BJ (cell line): Measurements from ENCODE around the gene CNOT8. TPM values are rescaled to one million over a fixed set of nuclear protein-coding genes. Genes with fewer than 3 reads are reported as not detected.

Experiments
- CTCF ChIA-PET: fragments of 350-600 bp; formaldehyde crosslinking; extraction: SDS; loops from one replicate; lab custom pipeline; 2021; ENCODE audit warnings: antibody characterized with exemption, inconsistent platforms; lab: Yijun Ruan, JAX
- POLR2A ChIA-PET: fragments of 300-600 bp; sonication (Branson Sonifier 250); formaldehyde crosslinking; extraction: SDS; loops from one replicate; lab custom pipeline; 2021; ENCODE audit warnings: antibody characterized with exemption; lab: Charles Lee
- DNase-seq: peaks from one replicate; pipeline ENCODE4 v3.0.0-alpha.2; 2011; ENCODE audit warnings: low read depth
- H3K27me3 ChIP-seq: 2 replicates; pipeline ENCODE4 v1.6.0; 2011; ENCODE audit warnings: low read length; ENCODE audit not compliant: control insufficient read depth, insufficient read depth
- H3K36me3 ChIP-seq: 2 replicates; pipeline ENCODE4 v1.5.1; 2011; ENCODE audit warnings: low read length; ENCODE audit not compliant: control insufficient read depth, insufficient read depth
- H3K4me3 ChIP-seq: 2 replicates; pipeline ENCODE4 v1.5.1; 2011; ENCODE audit warnings: low read depth, mild to moderate bottlenecking, control low read depth, low read length
- polyA plus RNA-seq: library from polyadenylated mRNA; depleted of rRNA; stranded (reverse); fragments of >200 nt; gene quantifications from 2 replicates; pipeline ENCODE4 v1.2.3, GENCODE V29; 2011
- TF ChIP-seq, protein P1 (sequence below): IDR thresholded peaks from 2 replicates; pipeline ENCODE4 v1.5.1; 2011; ENCODE audit warnings: low read depth, mild to moderate bottlenecking, control low read depth, inconsistent platforms, low read length, moderate library complexity; ENCODE audit not compliant: insufficient read depth

Gene CNOT8
- polyA plus RNA-seq, 1 experiment: 38.8 TPM

DNA sequence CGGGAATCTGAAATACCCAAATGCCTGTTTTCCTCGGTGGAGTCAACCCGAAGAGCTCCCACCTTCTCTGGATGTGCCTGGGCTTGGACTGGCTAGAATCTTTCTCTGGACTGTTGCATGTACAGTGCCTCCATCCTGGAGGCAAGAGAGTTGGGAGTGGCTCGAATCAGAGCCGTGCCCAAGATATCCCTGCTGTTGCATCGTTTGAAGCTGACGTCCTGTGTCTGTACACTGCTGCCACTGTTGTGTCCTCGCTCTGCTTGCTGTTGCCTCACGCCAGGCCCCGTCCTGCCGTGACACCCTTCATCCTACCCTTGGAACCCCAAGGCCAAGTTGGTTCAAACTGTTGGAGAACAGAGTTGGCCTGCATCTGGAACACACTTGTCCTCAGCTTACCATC lies 43.4 kb upstream of the CNOT8 start:
- POLR2A ChIA-PET: no interaction called here
- CTCF ChIA-PET: no interaction called here
- peaks cover 33% of the 10 kb centered on the region for H3K36me3 ChIP-seq
- DNase-seq: no peak
- TF ChIP-seq, protein P1, sequence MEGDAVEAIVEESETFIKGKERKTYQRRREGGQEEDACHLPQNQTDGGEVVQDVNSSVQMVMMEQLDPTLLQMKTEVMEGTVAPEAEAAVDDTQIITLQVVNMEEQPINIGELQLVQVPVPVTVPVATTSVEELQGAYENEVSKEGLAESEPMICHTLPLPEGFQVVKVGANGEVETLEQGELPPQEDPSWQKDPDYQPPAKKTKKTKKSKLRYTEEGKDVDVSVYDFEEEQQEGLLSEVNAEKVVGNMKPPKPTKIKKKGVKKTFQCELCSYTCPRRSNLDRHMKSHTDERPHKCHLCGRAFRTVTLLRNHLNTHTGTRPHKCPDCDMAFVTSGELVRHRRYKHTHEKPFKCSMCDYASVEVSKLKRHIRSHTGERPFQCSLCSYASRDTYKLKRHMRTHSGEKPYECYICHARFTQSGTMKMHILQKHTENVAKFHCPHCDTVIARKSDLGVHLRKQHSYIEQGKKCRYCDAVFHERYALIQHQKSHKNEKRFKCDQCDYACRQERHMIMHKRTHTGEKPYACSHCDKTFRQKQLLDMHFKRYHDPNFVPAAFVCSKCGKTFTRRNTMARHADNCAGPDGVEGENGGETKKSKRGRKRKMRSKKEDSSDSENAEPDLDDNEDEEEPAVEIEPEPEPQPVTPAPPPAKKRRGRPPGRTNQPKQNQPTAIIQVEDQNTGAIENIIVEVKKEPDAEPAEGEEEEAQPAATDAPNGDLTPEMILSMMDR: no peak
- no peaks in the 10 kb centered on the region for H3K27me3 ChIP-seq
- H3K4me3 ChIP-seq: no peak overlapping the region

DNA sequence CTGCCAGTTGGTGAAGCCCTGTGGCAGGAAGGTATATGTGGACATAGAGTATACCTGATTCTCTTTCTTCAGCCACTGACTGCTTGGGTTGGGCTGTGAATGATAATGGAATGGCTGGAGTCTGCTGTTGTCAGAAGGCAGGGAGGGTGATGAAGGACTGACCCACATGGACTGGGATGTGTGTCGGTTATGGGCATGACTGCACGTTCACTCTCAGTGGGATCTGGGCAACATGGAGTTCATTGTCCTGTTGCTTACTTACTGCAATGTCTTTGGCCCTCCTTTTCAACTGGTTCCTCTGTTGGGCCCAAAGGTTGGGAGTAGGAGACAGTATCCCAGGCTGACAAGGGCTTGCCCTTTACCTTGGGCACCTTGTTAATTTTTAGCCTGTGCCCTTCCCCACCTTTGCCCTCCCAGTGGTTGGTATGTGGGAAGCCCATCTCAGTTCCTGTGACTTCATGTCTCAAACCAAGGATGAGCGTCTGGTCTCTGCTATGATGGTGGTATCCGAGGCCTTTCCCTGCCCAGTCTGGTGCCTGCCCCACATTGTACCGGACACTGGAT lies 42.7 kb upstream of the CNOT8 start:
- ChIA-PET CTCF (interaction anchor here (1.0 kb wide), 1 partner anchor 173 kb away, joined by 3 read pairs; no protein-coding TSS in a partner anchor), POLR2A (no interaction called here)
- H3K36me3 ChIP-seq: peaks cover 39% of the 10 kb centered on the region
- no peak for DNase-seq
- TF ChIP-seq, protein P1: no peak
- no peaks in the 10 kb centered on the region for H3K27me3 ChIP-seq
- no peak overlapping the region for H3K4me3 ChIP-seq

DNA sequence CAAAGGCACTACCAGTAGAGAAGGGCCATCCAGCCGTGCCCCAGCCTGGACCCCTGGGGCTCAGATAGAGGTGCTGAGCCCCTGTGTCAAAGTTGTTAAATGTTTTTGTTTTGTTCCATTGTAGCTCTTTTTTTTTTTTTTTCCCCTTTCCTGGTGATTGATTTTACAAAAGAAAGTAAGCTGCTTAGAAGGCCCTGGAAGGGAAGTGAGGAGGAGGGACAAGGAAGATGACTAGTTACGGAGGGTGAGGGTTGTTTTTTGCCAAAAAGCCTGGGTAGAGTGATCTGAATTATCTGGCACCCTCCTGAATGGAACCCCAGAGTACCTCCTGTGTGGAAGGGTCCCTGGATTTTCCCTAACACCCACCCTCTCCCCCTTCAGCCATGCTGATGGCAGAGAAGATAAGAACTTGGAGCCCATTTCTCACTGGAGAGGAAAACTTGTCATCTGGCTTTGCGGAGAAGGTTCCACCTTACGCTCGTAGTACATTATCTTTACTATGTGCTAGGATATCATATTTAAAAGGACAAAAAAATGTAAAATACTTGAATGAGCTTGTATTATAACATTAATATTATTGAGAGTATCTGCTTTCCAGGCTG lies 41.4 kb upstream of the CNOT8 start:
- DNase-seq: no peak
- Histone ChIP-seq H3K4me3 (no peak overlapping the region), H3K36me3 (peaks cover 34% of the 10 kb centered on the region), H3K27me3 (no peaks in the 10 kb centered on the region)
- POLR2A ChIA-PET: interaction anchor here (0.6 kb wide), 2 partner anchors 48 to 167 kb away, joined by 3 to 8 read pairs; no protein-coding TSS in a partner anchor
- TF ChIP-seq, protein P1: no peak
- CTCF ChIA-PET: interaction anchor here (0.6 to 1.9 kb wide), 4 partner anchors 40 to 174 kb away, joined by 3 to 5 read pairs (median 3); no protein-coding TSS in a partner anchor

DNA sequence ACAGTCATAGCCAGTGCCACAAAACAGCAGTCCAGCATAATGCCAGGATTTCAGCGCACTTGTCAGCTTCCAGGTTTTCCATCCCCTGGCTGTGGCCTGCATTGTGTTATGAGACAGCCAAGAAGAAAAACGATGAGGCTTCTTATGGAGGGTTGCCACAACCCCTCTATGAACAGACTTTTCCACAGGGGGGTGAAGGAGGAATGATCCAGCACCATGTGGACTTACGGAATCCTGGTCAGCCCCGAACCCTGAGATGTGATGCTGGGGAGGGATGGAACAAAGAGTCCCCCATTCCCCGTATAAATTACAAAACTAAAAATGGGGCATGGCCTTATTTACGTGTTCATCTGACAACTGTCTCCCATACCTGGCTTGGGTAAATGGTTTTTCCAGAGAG lies 40.6 kb upstream of the CNOT8 start:
- H3K27me3 ChIP-seq: no peaks in the 10 kb centered on the region
- H3K4me3 ChIP-seq: no peak overlapping the region
- H3K36me3 ChIP-seq: peaks cover 32% of the 10 kb centered on the region
- ChIA-PET POLR2A (no interaction called here), CTCF (interaction anchor here (1.9 kb wide), 1 partner anchor 168 kb away, joined by 5 read pairs; no protein-coding TSS in a partner anchor)
- TF ChIP-seq, protein P1: no peak
- no peak for DNase-seq

DNA sequence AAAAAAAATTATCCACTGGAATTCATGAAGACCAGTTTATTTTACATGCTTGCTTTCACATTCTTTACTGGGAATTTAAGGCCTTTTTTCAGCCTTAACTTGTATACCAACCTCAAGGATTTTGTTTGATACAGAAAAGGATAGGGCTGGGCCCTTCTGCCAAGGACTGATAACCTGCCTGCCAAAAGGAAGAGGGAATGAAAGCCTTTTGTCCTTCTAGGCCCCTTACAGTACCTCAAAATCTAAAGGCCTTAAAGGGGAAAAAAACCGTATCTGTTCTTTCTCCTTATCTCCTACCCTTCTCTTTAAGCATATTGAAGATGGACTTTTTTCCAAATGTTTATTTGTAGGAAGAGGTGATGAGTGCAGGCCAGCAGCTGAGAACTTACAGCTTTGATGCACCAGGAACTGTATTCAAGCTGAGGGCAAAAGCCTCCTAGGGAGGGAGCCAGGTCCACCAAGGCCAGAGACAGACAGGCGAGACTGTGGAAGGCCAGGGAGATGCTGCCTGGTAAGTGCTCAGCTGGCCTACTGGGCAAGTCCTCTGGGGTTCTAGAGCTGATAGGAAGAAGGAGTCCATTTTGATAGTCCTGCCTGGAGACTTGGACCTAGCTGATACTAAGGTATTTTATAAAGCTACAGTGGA lies 39.8 kb upstream of the CNOT8 start:
- TF ChIP-seq, protein P1: no peak
- POLR2A ChIA-PET: no interaction called here
- H3K4me3 ChIP-seq: no peak overlapping the region
- H3K36me3 ChIP-seq: peaks cover 31% of the 10 kb centered on the region
- H3K27me3 ChIP-seq: no peaks in the 10 kb centered on the region
- CTCF ChIA-PET: interaction anchor here (1.5 to 1.9 kb wide), 2 partner anchors 168 kb away, joined by 5 to 8 read pairs; no protein-coding TSS in a partner anchor
- no peak for DNase-seq
